Fibroblast of skin of scalp (primary cell): ENCODE data around the gene FAM13A.

ENCODE experiments used
- DNase-seq: peaks from one replicate; pipeline ENCODE4 v3.0.0-alpha.2; 2013

The FAM13A gene

DNA sequence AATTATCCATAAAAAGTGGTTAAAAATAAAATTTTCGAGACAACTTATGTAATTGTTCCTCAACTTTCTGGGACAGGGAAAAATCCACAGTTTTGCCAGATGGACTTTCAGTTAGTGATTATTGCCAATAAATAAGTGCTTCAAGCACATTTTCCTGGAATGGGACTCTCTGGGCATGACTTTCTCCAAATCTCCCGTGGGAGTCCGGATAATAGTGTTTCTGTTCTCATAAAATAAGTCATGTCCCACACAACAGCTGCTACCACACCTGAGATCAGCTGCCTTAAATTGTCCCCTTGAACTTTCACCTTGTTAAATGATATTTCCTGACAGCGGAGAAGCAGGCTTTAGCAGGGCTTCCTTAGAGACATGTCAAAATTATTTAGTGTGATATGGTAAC lies 226.0 kb downstream of the FAM13A start:
- DNase-seq = no peak

DNA sequence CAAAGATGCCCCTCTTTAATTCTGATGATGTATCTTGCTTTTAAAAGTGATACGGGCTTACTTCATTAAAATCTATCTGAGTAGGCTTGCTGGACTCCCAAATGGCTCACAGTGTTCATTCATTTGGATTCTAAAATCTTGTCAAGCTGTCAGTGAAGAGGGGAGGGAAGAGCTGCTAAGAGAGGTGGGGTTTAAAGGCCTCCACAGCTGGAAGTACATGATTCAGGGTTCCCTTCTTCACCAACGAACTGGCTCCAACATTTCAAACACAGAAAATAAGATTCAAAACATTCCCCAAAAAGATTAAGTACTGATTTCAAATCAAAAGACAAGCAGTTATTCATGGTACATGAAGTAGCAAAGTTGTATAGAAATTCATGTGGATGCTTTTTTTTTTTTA lies 226.4 kb downstream of the FAM13A start:
- DNase-seq = no peak

- no peak for DNase-seq
Observed at GRCh38 chr4:88828842-88829571, 228.0 kb downstream of the FAM13A start.

- DNase-seq = no peak
Observed at GRCh38 chr4:88827442-88827841, 229.5 kb downstream of the FAM13A start.

DNA sequence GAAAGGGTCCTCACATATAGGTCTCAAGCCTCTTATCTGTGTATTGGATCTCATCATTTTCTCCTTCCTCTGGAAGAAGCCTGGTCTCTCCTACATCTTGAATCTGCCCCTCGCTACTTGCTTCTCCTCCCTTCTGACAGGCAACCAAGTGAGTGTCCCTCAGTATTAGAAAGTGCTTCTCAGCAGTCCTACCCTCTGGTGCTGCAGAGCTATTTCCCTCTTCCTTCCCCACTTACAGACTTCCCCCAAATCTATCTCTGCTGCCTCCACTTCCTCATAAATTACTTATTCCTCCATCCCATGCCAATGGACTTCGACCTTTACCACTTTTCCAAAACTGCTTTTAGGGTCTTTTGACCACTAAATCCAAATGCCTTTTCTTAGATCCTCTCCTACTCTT lies 230.2 kb downstream of the FAM13A start:
- DNase-seq = no peak

DNA sequence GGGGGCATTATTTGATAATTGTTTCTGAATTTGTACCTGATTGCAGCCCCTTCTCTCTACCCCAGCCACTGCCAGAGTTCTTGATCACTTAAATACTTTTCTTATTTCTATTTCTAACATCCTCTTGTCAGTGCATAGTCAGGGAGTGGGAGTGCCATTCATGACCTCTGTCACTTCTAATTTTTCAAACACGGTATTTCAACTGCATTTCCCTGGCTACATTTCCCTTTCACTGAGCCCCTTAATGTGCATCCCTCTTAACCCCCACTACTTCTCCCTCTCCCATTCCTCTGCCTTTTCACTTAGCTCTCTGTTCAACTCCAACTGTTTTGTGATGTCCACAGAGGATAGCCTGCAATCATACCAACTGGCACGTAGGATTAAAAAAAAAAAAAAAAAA lies 231.1 kb downstream of the FAM13A start:
- DNase-seq = no peak

GRCh38 chr4:88823058-88823919 lies 233.7 kb downstream of the FAM13A start:
- peak; percentile 90 for DNase-seq

DNA sequence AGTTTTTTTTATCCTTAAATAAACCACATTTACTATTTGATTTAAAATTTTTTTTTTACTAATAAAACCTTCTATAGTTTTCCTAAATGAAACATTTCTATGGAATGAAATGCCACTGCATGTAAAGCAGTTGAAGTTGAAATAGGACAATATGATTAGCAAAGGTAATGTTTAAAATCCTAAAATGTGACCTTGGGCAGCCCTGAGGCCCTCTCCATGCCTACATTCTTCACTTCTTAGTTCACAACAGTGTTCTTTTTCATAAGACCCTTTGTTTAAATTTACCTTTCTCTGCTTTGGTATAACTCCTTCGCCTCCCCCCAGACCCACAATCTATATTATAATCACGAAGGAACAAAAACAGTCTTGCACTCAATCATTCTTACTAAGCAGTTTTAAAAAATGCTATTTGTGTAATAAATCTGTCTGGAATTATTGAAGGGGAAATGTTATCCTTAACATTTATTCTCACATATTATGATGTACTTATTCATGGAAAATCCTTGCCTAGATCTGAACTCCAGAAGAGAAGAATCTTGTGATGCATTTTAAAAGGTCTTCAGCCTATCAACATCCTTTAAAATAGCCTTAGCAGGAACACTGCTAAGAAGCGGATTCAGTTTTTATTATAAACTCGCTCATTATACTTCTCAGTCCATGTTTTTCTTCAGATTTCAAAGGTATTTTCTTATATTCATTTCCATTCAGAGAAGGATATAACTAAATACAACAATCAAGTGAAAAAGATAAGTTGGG lies 234.8 kb downstream of the FAM13A start:
- no peak for DNase-seq

- no peak for DNase-seq
Observed at GRCh38 chr4:88821522-88821921, 235.5 kb downstream of the FAM13A start.

DNA sequence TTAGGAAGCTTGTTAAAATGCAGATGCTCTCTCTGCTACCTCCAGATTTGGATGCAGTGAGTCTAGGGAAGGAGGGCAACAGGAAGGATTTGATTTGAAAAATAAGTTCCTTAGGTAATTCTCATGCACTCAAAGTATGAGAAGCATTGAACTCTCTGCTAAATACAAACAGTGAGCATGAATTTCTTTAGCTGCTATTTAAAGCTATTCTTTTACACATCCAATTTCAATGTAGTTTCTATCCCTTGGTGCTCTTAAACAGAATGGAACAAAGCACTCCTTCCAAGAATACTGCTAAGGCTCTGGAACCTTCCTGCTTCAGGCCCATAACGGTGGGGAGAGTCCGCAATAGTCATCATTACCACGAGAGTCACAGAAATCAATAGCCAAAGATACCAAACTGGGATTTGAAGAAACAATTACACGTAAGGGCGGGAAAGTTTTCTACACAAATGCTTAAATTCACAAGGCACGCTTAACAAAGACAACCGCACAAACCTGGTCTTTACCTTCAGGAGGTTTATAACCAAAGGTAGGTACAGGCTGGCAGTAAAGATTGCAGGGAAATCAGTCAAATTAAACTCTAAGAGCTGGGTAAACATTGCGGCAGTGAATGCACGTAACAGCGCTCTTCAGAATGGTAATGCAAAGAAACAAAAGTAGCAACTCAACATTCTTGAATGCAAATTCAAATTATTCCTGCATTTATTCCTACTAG lies 236.1 kb downstream of the FAM13A start:
- no peak for DNase-seq

DNA sequence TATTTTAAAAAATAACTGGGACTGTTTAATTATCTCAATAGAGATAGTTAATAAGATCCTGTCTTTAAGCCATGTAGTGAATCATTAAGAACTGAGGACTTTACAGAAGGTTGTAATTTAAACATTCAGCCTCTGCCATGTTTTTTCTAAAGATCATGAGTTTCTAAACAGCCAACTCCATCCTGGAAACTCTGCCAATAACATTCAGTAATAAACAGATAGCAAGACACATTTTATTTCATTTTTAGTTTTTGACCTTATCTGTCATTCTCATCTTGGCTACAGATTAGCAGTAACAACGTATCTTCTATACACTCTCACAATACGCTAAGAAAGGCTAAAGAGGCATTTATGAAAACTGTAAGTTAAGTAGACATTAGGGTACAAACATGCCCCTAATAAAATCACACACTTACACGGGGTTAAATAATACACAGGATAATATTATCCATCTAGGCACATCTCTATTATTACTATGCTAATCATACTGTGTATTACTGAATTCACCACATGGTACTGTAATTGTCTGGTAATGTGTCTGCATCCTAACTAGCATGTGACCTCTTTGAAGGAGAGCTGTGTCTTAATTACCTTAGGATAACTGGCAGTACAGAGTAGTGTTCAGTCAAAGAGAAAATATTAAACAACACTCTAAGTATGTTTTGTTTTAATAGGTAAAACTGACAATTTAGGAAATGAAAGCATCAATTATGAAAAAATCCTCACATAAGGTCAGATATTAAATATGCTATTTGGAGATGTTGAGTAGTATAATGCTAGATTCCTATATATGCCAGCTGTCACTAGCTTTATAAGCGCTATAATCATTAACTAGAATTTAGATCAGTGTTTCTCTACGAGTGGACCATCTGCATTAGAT lies 236.9 kb downstream of the FAM13A start:
- DNase-seq = no peak

GRCh38 chr4:88818631-88819470 lies 238.1 kb downstream of the FAM13A start:
- peak; percentile 43 for DNase-seq

DNA sequence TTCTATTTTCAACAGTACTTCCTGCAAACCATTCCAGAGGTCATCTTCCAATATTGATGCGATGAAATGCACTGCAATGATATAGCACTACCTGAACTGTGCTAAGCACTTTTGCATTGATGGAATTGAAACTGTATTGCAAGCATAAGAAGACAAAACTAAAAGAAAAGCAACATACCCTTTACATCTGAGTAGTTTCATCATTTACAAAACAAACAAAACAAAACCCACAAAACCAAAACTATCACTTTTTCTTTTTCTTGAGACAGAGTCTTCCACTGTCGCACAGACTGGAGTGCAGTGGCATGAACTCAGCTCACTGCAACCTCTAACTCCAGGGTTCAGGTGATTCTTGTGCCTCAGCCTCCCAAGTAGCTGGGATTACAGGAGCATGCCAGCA lies 239.2 kb downstream of the FAM13A start:
- no peak for DNase-seq

DNA sequence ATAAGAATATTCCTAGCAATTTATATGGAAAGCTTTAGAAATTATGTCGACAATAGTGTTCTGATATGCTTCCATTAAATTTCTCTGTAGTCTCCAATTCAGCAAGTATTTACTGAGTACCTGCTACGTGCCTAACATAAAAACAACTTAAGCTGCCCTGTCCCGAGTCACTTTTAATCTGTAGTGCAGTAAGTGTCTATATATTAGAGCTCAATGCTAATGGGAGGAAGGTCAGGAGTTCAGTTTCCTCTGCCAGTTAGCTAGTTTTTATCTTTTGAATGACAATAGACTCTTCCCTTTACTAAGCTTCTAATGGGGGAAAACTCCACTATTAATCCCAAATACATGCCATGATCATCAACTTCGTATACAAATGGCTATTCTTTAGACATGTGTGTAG lies 240.6 kb downstream of the FAM13A start:
- DNase-seq = no peak

DNA sequence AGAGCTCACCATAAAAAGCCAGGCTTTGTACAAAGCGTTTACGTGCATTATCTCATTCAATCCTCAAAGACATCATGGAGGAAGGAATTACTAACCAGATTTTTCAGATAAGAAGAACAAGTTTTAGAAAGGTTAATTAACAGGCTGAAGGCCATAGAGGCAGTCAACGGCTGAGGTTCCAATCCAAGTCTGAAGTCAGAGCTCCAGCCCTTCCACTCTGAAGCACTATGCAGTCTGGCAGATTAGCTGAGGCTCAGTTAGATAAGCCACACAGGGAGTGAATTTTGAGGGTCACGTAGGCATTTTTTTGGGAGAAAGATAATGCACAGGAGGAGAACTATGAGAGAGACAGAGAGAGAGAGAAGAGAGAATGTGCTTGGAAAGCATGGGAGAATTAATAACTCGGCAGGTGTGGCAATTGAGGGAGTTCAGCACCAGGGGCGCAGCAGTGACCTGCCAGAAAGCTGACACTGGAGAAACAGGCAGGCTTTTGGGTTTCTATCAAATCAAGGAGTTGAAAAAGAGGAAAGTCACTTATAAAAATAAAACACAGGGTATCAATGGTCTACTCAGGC lies 242.9 kb downstream of the FAM13A start:
- no peak for DNase-seq

DNA sequence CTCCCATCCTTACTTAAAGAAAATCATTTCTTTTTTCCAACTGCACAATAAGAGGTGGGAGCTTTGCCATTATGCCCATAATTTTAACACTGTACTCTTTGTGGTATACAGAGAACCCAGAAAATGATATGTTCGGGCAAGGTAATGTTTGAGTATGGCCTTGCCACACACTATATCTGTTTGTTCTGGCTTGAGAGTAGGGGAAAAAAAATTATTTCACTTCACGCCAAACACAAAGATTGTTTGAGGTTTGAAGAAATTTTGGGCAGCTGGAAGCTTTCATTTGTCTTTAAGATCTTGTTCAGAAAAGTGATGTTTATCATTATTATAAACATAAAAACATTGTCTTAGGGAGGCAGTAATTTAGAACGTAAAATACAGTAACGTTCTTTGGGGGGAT lies 244.0 kb downstream of the FAM13A start:
- DNase-seq = no peak

DNA sequence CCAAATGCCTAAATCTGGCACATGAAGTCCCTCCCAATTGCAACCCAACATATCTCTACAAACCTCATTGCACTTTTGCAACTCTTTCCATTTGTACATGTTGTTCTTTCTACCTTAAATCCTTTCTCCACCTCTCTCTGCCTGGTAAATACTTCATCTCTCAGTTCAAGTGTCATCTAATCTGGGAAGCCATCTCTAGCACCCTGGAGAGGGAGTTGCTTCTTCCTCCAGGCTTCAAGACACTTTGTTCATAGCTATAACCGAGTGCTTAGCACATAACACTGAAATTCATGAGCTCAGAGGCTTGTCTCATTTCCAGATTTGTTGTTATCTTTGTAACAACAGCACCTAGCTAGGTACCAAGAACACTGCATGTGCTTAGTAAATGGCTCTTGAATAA lies 244.6 kb downstream of the FAM13A start:
- no peak for DNase-seq

GRCh38 chr4:88811904-88812303 lies 245.1 kb downstream of the FAM13A start:
- no peak for DNase-seq

GRCh38 chr4:88810325-88810724 lies 246.7 kb downstream of the FAM13A start:
- DNase-seq = no peak

- DNase-seq = no peak
Observed at GRCh38 chr4:88809576-88810219, 247.3 kb downstream of the FAM13A start.
